ENCODE measurements around the gene PTPN11.
"Not testable (repeated sequence)": the region's sequence is repeated elsewhere in the genome, so short reads cannot be mapped to it uniquely, and the experiment has no call there.

Gene PTPN11

DNA sequence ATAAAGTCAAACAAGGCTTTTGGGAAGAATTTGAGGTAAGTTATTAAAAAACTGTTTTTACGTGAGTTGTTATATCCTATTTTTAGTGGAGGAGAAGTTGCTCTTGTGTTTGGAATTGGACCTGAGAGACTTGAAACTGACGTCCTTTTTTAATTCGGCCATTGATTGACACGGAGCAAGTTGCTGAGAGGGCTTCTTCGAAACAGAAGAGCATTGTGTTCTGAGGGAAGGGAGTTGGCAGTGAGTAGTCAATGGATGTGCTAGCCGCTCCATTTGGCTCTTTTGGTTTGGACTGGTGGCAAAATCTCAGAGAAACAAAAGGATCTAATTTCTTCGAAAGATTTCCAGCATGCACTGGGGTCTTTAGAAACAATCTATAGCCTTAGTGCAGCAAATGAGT is 37.3 kb downstream of the PTPN11 start:
- no peak overlapping the region for H3K27ac Mint-ChIP-seq
- H3K4me1 Mint-ChIP-seq (ENCODE audit: low read depth) = peaks cover 1% of the 10 kb centered on the region
- no peak overlapping the region for H3K4me3 Mint-ChIP-seq
- H3K9me3 Mint-ChIP-seq (ENCODE audit: low read depth) = no peaks in the 10 kb centered on the region
- no peaks in the 10 kb centered on the region for H3K27me3 Mint-ChIP-seq
- peaks cover 22% of the 10 kb centered on the region for H3K36me3 Mint-ChIP-seq

DNA sequence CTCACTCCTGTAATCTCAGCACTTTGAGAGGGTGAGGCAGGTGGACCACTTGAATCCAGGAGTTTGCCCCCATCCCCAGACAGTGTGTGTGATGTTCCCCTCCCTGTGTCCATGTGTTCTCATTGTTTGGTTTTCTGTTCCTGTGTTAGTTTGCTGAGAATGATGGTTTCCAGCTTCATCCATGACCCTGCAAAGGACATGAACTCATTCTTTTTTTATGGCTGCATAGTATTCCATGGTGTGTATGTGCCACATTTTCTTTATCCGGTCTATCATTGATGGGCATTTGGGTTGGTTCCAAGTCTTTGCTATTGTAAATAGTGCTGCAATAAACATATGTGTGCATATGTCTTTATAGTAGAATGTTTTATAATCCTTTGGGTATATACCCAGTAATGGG is 38.4 kb downstream of the PTPN11 start:
- not testable (repeated sequence) for H3K9me3 Mint-ChIP-seq (ENCODE audit: low read depth); H3K4me3 Mint-ChIP-seq; H3K4me1 Mint-ChIP-seq (ENCODE audit: low read depth); H3K27me3 Mint-ChIP-seq; H3K27ac Mint-ChIP-seq
- H3K36me3 Mint-ChIP-seq = peaks cover 22% of the 10 kb centered on the region

DNA sequence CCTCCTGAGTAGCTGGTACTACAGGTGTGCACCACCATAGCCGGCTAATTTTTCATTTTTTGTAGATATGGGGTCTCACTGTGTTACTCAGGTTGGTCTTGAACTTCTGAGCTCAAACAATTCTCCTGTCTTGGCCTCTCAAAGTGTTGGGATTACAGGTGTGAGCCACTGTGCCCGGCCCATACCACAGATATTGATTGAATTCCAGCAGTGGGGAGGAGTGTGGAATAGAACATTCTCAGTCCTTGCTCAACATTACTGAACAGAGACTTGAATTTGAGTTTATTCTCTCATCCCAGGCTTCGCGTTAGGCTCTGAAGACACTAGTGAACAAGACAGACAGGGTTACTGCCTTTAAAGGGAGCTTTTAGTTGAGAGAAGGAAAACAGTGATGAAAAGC is 39.6 kb downstream of the PTPN11 start:
- no peak overlapping the region for H3K4me3 Mint-ChIP-seq
- no peak overlapping the region for H3K27ac Mint-ChIP-seq
- no peaks in the 10 kb centered on the region for H3K9me3 Mint-ChIP-seq (ENCODE audit: low read depth)
- H3K4me1 Mint-ChIP-seq (ENCODE audit: low read depth) = peaks cover 2% of the 10 kb centered on the region
- no peaks in the 10 kb centered on the region for H3K27me3 Mint-ChIP-seq
- peaks cover 22% of the 10 kb centered on the region for H3K36me3 Mint-ChIP-seq

DNA sequence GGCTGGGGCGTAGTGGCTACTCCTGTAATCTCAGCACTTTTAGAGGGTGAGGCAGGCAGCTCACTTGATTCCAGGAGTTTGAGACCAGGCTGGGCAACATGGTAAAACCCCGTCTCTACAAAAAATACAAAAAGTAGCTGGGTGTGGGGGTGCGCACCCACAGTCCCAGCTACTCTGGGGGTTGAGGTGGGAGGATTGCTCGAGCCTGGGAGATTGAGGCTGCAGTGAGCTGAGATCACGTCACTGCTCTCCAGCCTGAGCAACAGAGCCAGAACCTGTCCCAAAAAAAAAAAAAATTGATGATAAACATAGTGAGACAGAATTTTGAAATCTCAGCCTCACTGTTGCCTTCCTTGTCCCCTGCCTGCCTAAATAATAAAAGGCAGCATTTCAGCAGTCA is 40.0 kb downstream of the PTPN11 start:
- H3K27me3 Mint-ChIP-seq = no peaks in the 10 kb centered on the region
- H3K9me3 Mint-ChIP-seq (ENCODE audit: low read depth) = no peaks in the 10 kb centered on the region
- H3K36me3 Mint-ChIP-seq = peaks cover 22% of the 10 kb centered on the region
- H3K4me3 Mint-ChIP-seq = no peak overlapping the region
- no peak overlapping the region for H3K27ac Mint-ChIP-seq
- H3K4me1 Mint-ChIP-seq (ENCODE audit: low read depth) = peaks cover 3% of the 10 kb centered on the region

DNA sequence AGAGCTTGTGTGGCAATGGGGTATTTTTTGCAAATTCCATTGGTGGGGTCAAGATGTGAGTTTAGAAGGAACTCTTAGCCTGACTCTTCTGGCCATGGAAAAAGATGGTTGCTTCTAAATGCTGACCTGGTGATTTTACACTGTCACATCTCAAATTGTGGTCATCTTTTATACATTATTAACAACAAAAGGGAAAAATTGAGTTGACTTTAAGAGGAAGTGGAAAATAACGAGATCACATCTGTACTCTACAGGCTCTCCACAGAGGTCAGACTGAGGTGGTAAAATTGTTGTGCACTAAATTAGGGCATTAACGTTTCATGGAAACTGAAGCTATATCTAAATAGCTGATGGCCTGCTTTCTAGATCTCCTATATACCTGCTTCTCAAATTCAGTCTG is 44.7 kb downstream of the PTPN11 start:
- H3K27ac Mint-ChIP-seq = peak overlapping the region; percentile 28
- H3K9me3 Mint-ChIP-seq (ENCODE audit: low read depth) = no peaks in the 10 kb centered on the region
- H3K36me3 Mint-ChIP-seq = peaks cover 16% of the 10 kb centered on the region
- H3K27me3 Mint-ChIP-seq = no peaks in the 10 kb centered on the region
- H3K4me1 Mint-ChIP-seq (ENCODE audit: low read depth) = peaks cover 7% of the 10 kb centered on the region
- H3K4me3 Mint-ChIP-seq = no peak overlapping the region

DNA sequence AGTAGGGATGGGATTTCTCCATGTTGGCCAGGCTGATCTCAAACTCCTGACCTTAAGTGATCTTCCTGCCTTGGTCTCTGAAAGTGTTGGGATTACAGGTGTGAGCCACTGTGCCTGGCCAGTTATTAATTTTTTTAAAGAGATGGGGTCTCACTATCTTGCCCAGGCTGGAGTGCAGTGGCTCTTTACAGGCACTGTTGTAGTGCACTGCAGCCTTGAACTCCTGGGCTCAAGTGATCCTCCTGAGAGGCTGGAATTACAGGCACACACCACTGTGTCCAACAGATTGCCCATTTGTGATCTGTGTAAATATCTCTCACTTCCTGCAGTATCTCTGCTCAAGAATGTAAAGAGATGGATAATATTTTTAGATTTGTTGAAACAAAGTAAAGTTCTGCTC is 45.9 kb downstream of the PTPN11 start:
- Mint-ChIP-seq H3K36me3 (peaks cover 14% of the 10 kb centered on the region), H3K27ac (no peak overlapping the region), H3K27me3 (no peaks in the 10 kb centered on the region), H3K4me3 (no peak overlapping the region), H3K9me3 (ENCODE audit: low read depth) (no peaks in the 10 kb centered on the region), H3K4me1 (ENCODE audit: low read depth) (peaks cover 7% of the 10 kb centered on the region)

DNA sequence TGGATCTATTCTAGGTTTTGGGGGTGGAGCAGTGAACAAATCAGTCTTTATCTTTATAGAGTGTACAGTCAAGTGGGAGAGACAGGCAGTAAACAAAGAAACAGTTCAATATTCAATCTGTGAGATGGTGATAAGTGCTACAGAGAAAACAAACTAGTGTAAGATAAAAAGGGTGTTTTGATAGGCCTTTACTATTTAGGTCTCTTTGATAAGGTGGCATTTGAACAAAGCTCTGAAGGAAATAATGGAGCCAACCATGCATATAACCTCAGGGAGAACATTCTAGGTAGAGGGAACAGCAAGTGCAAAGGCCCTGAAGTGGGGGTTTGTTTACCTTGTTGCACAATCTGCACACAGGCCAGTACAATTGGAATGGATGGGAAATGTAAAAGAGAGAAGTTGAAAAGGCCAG is 47.3 kb downstream of the PTPN11 start:
- no peak overlapping the region for H3K27ac Mint-ChIP-seq

DNA sequence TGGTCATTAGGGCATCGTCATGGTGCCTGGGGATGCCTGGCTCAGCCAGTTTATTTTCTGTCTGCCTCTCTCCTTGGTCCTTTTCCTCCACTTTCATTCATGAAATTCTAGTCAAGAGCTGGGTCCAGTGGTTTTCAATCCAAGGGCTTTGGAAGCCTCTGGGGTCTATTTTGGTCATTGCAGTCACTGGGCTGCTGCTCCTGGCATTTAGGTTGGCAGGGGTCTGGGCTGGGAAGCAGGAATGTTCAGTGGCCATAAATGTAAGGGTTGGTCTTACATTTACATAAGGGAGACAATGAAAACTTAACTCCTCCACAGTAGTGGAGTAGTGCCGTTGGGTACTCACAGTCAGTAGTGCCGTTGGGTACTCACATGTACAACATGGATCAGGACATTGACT is 48.1 kb downstream of the PTPN11 start:
- H3K27ac Mint-ChIP-seq = no peak overlapping the region

More for the DNA sequence above, 47.3 kb downstream of the PTPN11 start:
- Mint-ChIP-seq H3K27me3 (no peaks in the 10 kb centered on the region), H3K4me1 (ENCODE audit: low read depth) (peaks cover 6% of the 10 kb centered on the region), H3K9me3 (ENCODE audit: low read depth) (no peaks in the 10 kb centered on the region), H3K36me3 (peaks cover 11% of the 10 kb centered on the region), H3K4me3 (no peak overlapping the region)

DNA sequence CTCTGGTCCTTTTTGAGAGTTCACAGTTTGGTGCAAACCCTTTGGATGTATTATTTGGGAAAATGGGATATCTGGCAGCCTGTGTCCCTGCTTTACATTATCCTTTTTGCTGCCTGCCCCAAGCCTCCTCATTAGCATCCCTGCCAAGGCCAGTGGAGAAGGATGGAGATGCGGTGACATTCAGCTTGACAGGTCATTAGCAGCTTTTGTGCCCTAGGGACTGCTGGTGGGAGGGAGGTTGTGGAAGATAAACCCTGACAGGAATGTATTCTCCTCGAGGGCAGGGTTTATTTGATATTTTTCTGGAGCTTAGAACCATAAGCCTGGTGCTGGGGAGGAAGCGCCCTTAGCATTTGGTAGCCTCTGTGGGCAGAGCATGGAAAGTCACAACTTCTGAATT is 49.3 kb downstream of the PTPN11 start:
- Mint-ChIP-seq H3K4me3 (no peak overlapping the region), H3K9me3 (ENCODE audit: low read depth) (no peaks in the 10 kb centered on the region), H3K27ac (no peak overlapping the region), H3K27me3 (no peaks in the 10 kb centered on the region), H3K36me3 (peaks cover 12% of the 10 kb centered on the region), H3K4me1 (ENCODE audit: low read depth) (peaks cover 5% of the 10 kb centered on the region)

More for the DNA sequence above, 48.1 kb downstream of the PTPN11 start:
- Mint-ChIP-seq H3K9me3 (ENCODE audit: low read depth) (no peaks in the 10 kb centered on the region), H3K4me1 (ENCODE audit: low read depth) (peaks cover 5% of the 10 kb centered on the region), H3K27me3 (no peaks in the 10 kb centered on the region), H3K4me3 (no peak overlapping the region), H3K36me3 (peaks cover 10% of the 10 kb centered on the region)

DNA sequence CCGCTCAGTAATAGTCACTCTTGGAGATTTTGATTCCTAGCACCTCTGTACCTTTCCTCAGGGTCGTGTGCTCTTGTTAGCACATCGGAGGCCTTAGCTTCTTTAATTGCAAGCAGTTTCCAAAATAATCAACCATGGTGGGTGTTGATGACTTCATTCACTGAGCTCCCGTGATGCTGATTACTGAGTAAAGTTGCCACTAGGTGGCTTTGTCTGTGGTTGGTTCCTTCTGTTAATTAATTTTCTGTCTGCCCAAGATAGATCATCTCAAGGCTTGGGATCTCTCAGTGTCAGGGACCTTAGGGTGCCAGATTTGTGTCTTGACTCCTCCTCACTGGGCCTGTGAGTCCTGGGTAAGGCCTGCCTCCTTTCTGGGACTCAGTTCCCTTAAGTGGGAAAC is 54.3 kb downstream of the PTPN11 start:
- peaks cover 16% of the 10 kb centered on the region for H3K36me3 Mint-ChIP-seq
- no peaks in the 10 kb centered on the region for H3K27me3 Mint-ChIP-seq
- no peaks in the 10 kb centered on the region for H3K4me1 Mint-ChIP-seq (ENCODE audit: low read depth)
- no peaks in the 10 kb centered on the region for H3K9me3 Mint-ChIP-seq (ENCODE audit: low read depth)
- no peak overlapping the region for H3K27ac Mint-ChIP-seq
- no peak overlapping the region for H3K4me3 Mint-ChIP-seq

DNA sequence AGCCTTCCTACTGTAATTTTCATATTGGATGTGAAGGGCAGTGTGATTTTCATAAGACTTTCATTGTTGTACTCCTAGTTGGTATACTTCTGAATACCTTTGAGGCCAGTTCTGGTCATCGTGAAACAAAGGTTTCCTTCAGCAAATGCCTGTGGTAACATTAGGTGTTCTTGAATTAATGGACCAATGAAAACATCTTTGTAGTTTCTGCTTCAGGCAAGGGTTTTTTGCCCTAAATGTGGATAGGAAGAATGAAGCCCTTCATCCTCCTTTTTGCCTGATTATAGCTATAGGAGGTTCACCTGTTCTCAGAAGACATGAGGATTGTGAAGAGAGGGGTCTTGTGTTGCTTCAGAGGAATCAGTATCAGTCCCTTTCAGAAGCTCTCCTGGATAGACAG is 60.7 kb downstream of the PTPN11 start:
- no peak overlapping the region for H3K4me3 Mint-ChIP-seq
- no peaks in the 10 kb centered on the region for H3K9me3 Mint-ChIP-seq (ENCODE audit: low read depth)
- H3K4me1 Mint-ChIP-seq (ENCODE audit: low read depth) = no peaks in the 10 kb centered on the region
- H3K27ac Mint-ChIP-seq = no peak overlapping the region
- peaks cover 42% of the 10 kb centered on the region for H3K36me3 Mint-ChIP-seq
- H3K27me3 Mint-ChIP-seq = no peaks in the 10 kb centered on the region

DNA sequence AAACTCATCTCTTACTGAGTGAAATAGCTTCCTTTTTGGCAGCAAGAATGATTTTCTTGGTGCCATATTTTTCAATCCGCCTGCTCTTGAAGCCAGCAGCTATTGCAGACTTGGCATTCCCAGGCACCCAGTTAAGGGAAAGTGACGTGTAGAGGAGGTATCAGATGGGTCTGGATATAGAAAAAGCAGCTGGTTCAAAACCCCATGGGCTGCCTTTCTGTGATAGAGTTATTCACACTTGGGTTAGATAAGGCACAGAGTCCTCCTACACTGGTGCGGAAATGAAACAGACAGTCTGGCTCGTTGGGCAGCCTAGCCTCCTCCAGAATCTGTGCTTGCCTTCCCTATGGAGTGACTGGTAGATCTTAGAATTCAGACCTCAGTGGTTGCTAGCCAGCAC is 62.2 kb downstream of the PTPN11 start:
- Mint-ChIP-seq H3K36me3 (peaks cover 35% of the 10 kb centered on the region), H3K4me1 (ENCODE audit: low read depth) (no peaks in the 10 kb centered on the region), H3K9me3 (ENCODE audit: low read depth) (no peaks in the 10 kb centered on the region), H3K27me3 (no peaks in the 10 kb centered on the region), H3K4me3 (no peak overlapping the region), H3K27ac (no peak overlapping the region)

DNA sequence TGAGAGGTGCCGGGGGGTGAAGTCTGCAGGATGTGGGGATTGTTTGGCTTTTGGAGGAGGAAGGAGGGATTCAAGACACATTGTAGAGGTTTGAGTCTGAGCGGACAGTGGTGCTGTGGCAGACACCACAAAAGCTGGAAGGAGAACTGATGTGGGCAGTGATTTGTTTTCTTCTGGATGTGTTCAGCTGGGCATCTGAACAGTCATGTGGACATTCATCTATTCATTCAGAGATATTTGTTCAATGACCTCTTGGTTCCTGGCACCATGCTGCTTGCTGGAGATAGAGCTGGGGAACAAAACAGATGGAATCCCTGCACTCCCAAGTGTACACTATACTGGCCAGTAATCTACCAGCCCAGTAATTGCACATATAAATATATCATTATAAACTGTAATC is 64.0 kb downstream of the PTPN11 start:
- peaks cover 31% of the 10 kb centered on the region for H3K36me3 Mint-ChIP-seq
- no peaks in the 10 kb centered on the region for H3K4me1 Mint-ChIP-seq (ENCODE audit: low read depth)
- H3K9me3 Mint-ChIP-seq (ENCODE audit: low read depth) = no peaks in the 10 kb centered on the region
- H3K27ac Mint-ChIP-seq = no peak overlapping the region
- H3K4me3 Mint-ChIP-seq = no peak overlapping the region
- H3K27me3 Mint-ChIP-seq = no peaks in the 10 kb centered on the region

DNA sequence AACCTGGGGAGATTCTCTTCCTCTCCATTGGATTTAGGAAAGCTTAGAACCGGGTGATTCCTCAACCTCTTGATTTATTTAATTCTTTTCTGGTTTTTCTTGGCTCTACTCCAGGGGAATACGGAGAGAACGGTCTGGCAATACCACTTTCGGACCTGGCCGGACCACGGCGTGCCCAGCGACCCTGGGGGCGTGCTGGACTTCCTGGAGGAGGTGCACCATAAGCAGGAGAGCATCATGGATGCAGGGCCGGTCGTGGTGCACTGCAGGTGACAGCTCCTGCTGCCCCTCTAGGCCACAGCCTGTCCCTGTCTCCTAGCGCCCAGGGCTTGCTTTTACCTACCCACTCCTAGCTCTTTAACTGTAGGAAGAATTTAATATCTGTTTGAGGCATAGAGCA is 67.6 kb downstream of the PTPN11 start:
- Mint-ChIP-seq H3K27me3 (no peaks in the 10 kb centered on the region), H3K4me3 (no peak overlapping the region), H3K27ac (no peak overlapping the region), H3K4me1 (ENCODE audit: low read depth) (no peaks in the 10 kb centered on the region), H3K36me3 (peaks cover 22% of the 10 kb centered on the region), H3K9me3 (ENCODE audit: low read depth) (no peaks in the 10 kb centered on the region)

DNA sequence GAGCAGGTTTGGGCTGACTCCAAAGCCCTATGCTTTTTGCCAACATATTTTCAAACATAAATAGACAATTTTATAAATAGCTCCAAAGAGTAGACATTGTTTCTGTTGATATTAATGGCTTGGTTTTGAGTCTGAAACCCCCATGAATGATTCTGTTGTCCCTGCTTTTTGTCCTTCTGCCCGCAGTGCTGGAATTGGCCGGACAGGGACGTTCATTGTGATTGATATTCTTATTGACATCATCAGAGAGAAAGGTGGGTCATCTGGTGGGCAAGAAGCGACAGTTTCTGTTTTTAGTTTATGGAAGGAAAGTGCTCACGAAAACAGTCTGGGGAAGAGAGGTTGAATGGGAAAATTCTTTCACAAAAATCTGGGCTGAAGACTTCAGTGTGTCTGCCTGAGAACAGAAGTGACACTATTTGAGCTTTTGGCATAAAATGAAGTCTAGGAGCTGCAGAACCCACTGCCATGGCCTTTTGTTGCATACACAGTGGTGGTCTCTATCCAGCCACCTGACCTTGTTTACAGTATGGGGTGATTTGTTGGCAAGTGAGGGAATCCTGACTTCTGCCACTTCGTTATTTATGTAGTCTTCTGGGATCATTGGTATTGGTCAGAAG is 69.6 kb downstream of the PTPN11 start:
- H3K36me3 Mint-ChIP-seq = peaks cover 16% of the 10 kb centered on the region
- H3K27ac Mint-ChIP-seq = no peak overlapping the region
- H3K4me3 Mint-ChIP-seq = no peak overlapping the region
- H3K4me1 Mint-ChIP-seq (ENCODE audit: low read depth) = no peaks in the 10 kb centered on the region
- H3K9me3 Mint-ChIP-seq (ENCODE audit: low read depth) = no peaks in the 10 kb centered on the region
- H3K27me3 Mint-ChIP-seq = no peaks in the 10 kb centered on the region

DNA sequence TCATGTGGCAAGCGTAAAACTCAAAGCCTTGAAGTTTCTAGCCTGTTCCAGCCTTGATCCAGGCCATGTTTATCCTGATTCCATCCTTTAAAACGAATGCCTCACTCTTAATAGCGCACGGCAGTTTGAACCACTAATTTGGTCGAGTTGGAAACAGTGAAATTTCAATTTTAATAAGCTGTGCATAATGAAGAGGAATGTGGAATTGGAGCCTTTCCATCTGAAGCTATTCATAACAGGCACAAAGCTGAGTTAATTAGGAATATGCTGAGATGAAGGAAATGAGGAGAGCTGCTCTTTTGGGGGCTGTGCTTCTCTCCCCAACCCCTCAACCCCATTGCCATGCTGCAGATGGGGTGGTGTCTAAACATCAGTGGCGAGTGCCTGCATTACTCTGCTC is 70.7 kb downstream of the PTPN11 start:
- H3K9me3 Mint-ChIP-seq (ENCODE audit: low read depth) = no peaks in the 10 kb centered on the region
- H3K36me3 Mint-ChIP-seq = peaks cover 12% of the 10 kb centered on the region
- H3K4me3 Mint-ChIP-seq = no peak overlapping the region
- H3K4me1 Mint-ChIP-seq (ENCODE audit: low read depth) = no peaks in the 10 kb centered on the region
- no peak overlapping the region for H3K27ac Mint-ChIP-seq
- no peaks in the 10 kb centered on the region for H3K27me3 Mint-ChIP-seq
